Activated gamma-delta T cell treated with anti-CD3 and anti-CD28 coated beads, Interleukin-2, amount 50 U/mL, for 16 hours (primary cell): ENCODE data around the gene UFSP1.
"Not testable (repeated sequence)": the region's sequence is repeated elsewhere in the genome, so short reads cannot be mapped to it uniquely, and the experiment has no call there.

Experiments
- DNase-seq: peaks from one replicate; pipeline ENCODE4 v3.0.0-alpha.2; 2020; ENCODE audit warnings: low read depth

UFSP1 gene

DNA sequence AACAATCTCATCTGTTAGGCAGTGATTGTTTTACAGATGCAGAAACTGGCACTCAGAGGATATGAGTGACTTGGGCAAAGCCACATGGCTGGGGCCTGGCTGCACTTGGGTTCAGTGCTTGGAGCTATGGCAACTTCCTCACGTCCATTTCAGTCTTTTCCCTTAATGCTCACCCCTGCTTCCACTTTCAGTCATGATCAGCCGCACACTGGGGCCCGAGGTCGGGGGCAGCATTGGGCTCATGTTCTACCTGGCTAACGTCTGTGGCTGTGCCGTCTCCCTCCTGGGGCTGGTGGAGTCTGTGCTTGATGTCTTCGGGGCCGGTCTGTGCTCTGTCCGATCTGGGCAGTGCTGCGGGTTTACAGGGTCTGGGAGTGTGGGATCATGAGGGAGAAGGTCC lies 34.0 kb downstream of the UFSP1 start:
- no peak for DNase-seq

DNA sequence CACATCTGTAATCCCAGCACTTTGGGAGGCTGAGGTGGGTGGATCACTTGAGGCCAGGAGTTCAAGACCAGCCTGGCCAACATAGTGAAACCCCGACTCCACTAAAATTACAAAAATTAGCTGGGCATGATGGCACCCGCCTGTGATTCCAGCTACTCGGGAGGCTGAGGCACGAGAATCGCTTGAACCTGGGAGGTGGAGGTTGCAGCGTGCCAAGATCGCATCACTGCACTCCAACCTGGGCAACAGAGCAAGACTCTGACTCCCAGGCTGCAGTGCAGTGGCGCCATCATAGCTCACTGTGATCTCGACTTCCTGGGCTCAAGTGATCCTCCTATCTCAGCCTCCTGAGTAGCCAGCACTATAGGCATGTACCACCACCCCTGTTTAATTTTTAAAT lies 34.6 kb downstream of the UFSP1 start:
- not testable (repeated sequence) for DNase-seq

DNA sequence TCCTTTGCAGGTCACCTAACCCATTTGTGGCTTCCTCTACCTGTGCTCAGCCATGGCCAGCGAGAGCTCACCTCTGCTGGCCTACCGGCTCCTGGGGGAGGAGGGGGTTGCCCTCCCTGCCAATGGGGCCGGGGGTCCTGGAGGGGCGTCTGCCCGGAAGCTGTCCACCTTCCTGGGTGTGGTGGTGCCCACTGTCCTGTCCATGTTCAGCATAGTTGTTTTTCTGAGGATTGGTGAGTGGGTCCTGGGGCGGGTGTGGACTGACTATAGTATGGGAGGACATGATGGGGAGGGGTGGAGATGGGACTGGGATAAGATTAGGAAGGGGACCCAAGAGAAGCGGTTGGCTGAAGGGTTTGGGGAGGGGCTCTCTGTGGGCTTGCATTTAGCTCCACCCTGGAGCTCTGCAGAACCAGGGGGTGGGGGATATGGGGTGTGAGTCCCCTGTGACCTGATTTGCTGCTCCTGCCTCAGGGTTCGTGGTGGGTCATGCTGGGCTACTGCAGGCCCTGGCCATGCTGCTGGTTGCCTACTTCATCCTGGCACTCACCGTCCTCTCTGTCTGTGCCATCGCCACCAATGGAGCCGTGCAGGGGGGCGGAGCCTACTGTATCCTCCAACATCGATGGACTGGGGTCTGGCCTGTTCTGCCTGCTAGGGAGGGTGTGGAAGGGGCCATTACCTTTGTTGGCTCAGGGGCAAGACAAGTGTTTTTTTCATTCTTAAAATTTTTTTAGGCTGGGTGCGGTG lies 35.2 kb downstream of the UFSP1 start:
- no peak for DNase-seq

DNA sequence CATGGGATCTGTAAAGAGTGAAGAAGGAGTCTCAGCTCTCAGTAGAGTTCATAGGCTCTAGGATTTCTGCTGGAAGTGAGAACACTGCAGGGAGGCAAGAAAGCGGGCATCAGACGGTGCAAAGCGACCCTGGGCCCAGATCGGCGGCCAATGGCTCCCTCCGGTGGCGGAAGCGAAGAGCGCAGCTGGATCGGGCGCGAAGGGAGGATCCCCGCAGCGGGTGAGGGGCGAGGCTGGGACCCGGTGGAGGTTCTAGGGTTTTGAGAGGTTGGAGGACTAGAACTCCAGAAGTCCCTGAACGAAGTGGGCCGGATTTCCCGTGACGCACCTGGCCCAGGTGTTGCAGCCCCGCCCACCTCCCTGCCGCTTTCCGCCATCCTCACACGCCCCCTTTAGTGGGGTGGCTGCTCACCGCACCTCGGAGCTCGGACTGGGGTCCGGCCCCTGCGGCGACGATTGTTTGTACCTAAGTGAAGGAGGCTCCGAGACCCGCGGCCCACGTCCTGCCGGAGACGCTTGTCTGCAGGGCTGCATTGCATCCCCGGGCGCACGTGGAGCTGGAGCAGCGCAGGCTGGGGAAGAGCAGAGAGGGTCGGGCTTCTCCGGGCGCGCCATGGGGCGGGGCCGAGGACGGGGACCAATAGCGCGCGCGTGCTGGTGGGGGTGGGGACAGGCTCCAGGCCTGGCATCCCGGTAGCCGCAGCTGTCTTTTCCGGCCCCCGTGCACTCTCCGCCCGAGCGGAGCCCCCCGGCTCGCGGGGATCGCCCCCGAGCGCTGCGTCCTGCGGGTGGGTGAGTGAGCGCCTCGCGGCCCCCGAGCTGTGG lies 37.3 kb downstream of the UFSP1 start, which contains the start of gene SLC12A9:
TSS of gene SLC12A9 (plus strand) at position 666 of the 825 bp plus-strand sequence. CDS start 1,485 bp downstream, outside the sequence.
- peak; percentile 72 for DNase-seq

DNA sequence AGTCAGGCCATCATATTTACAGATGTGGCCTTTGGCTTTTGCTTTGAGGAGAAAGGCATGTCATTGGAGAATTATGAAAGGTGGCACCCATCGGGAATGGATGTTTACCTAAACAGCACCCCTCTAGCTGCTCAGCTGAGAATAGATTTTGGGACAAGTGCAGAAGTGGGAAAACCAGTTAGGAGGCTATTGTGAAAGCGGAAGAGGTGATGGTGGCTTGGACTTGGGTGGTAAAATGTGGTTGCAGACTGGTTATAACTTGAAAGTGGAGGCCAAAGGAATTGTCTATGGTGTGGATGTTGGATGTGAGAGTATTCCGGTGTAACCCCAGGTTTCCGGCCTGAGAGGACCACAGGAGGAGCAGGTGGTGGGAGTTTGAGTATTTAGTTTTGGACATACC lies 42.2 kb downstream of the UFSP1 start:
- DNase-seq, result no peak

DNA sequence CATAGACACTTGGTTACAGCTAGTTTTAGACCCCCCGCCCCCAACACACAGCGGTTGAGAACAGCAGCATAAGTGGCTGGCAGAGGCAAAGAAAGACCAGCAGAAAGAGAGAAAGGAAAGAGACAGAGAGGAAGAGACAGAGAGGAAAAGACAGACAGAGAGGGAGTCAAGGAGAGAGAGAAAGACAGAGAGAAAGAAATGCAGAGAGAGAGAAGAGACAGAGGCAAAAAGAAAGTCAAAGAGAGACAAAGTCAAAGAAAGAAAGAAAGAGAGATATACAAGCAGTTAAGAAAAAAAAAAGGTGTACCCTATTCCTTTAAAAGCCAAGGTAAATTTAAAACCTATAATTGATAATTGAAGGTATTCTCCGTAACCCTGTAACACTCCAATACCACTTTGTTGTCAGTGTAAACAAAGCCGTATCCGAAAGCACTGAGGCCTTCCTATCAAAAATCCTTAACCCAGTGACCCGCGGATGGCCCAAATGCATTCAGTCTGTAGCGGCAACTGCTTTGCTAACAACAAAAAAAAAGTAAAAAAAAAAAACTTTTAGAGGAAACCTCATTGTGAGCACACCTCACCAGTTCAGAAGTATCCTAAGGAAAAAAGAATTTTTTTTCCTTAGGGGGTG lies 48.9 kb downstream of the UFSP1 start:
- DNase-seq, result no peak

DNA sequence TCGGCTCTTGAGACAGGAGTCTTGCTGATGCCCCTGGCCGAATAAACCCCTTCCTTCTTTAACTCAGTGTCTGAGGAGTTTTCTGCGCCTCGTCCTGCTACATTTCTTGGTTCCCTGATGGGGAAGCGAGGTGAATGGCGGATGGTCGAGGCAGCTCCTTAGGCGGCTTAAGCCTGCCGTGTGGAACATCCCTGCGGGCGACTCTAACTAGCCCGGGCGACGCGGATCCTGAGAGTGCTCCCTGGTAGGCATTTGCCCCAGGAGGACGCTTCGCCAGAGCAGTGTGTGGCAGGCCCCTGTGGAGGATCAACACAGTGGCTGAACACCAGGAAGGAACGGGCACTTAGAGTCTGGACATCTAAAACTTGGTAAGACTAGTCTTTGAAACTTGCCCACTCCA lies 50.2 kb downstream of the UFSP1 start:
- no peak for DNase-seq
